ENCODE measurements around the gene CDCA3. TPM values are rescaled to one million over a fixed set of nuclear protein-coding genes. Genes with fewer than 3 reads are reported as not detected.

Gene CDCA3
- total RNA-seq, 5 donors from 2014 or later (not counting 1 experiment from before 2014, with no cell fraction given) = 1.1 to 2.7 (median 2.0) TPM

- H3K9me3 Mint-ChIP-seq = no peaks in the 10 kb centered on the region
- no peak for DNase-seq
Measured at GRCh38 chr12:6860116-6860515, 9.0 kb upstream of the CDCA3 start.

GRCh38 chr12:6858799-6859198 lies 7.7 kb upstream of the CDCA3 start:
- ATAC-seq (replicated peaks in 1 of 4) = no peak
- H3K4me1 ChIP-seq (ENCODE audit: control insufficient read depth in 1 of 2, extremely low read depth in 1 of 2, insufficient read depth in 2 of 2, low read length in 2 of 2) = peaks cover 4 to 8% of the 10 kb centered on the region in 2 experiments
- Mint-ChIP-seq H3K4me1 (peaks cover 6 to 21% (median 7%) of the 10 kb centered on the region in 3 donors), H3K36me3 (peaks cover 47% of the 10 kb centered on the region), H3K4me3 (no peak overlapping the region), H3K27ac (no peak overlapping the region), H3K27me3 (no peaks in the 10 kb centered on the region), H3K9me3 (no peaks in the 10 kb centered on the region)
- H3K27me3 ChIP-seq (replicated peaks in 1 of 2; ENCODE audit: control insufficient read depth in 2 of 2, extremely low read depth in 1 of 2, insufficient read depth in 2 of 2, low read length in 1 of 2) = no peaks in the 10 kb centered on the region
- no peak overlapping the region for H3K27ac ChIP-seq (ENCODE audit: low read length)
- no peak overlapping the region for H3K4me3 ChIP-seq (ENCODE audit: control insufficient read depth in 1 of 2, extremely low read depth in 1 of 2, low read length in 1 of 2)
- ChIA-PET CTCF (interaction anchor here in 1 of 2 donors (1.0 kb wide), 1 partner anchor 8 kb away, joined by 5 read pairs; the partner anchor contains the start of gene TPI1), POLR2A (interaction anchor here in 1 of 2 donors (0.6 kb wide), 1 partner anchor 72 kb away, joined by 8 read pairs; no protein-coding TSS in a partner anchor)
- no peaks in the 10 kb centered on the region for H3K9me3 ChIP-seq
- DNase-seq = no peak
- 100% methylated on average over 1 of the region's 2 CpGs for WGBS (ENCODE audit: insufficient coverage)
- H3K36me3 ChIP-seq (ENCODE audit: control insufficient read depth in 2 of 2, extremely low read depth in 1 of 2, insufficient read depth in 1 of 2, low read length in 1 of 2) = peaks cover 30 to 85% of the 10 kb centered on the region in 2 donors

More at GRCh38 chr12:6860116-6860515, 9.0 kb upstream of the CDCA3 start:
- Histone ChIP-seq H3K27me3 (replicated peaks in 1 of 2; ENCODE audit: control insufficient read depth in 2 of 2, extremely low read depth in 1 of 2, insufficient read depth in 2 of 2, low read length in 1 of 2) (no peaks in the 10 kb centered on the region), H3K36me3 (ENCODE audit: control insufficient read depth in 2 of 2, extremely low read depth in 1 of 2, insufficient read depth in 1 of 2, low read length in 1 of 2) (peaks cover 37 to 92% of the 10 kb centered on the region in 2 donors), H3K4me1 (ENCODE audit: control insufficient read depth in 1 of 2, extremely low read depth in 1 of 2, insufficient read depth in 2 of 2, low read length in 2 of 2) (no peaks in the 10 kb centered on the region), H3K4me3 (ENCODE audit: control insufficient read depth in 1 of 2, extremely low read depth in 1 of 2, low read length in 1 of 2) (no peak overlapping the region), H3K27ac (ENCODE audit: low read length) (no peak overlapping the region), H3K9me3 (no peaks in the 10 kb centered on the region)
- H3K27me3 Mint-ChIP-seq = no peaks in the 10 kb centered on the region
- no peak overlapping the region for H3K4me3 Mint-ChIP-seq
- 99% methylated on average over 6 of the region's 9 CpGs for WGBS (ENCODE audit: insufficient coverage)
- ChIA-PET POLR2A (no interaction called here), CTCF (no interaction called here)
- ATAC-seq (replicated peaks in 1 of 4) = no peak
- H3K27ac Mint-ChIP-seq = no peak overlapping the region
- H3K4me1 Mint-ChIP-seq = peaks cover 0 to 8% (median 0%) of the 10 kb centered on the region in 3 donors
- H3K36me3 Mint-ChIP-seq = peaks cover 53% of the 10 kb centered on the region

- H3K36me3 Mint-ChIP-seq = peaks cover 27% of the 10 kb centered on the region
- no peak for ATAC-seq (replicated peaks in 1 of 4)
Measured at GRCh38 chr12:6855322-6855721, 4.2 kb upstream of the CDCA3 start.

GRCh38 chr12:6854036-6854435 lies 3.0 kb upstream of the CDCA3 start:
- 92% methylated on average over 5 of the region's 6 CpGs for WGBS (ENCODE audit: insufficient coverage)
- Mint-ChIP-seq H3K4me3 (peak overlapping the region in 2 of 3 donors; percentile 79 to 98), H3K4me1 (peaks cover 22 to 41% (median 33%) of the 10 kb centered on the region in 3 donors), H3K27ac (peak overlapping the region; percentile 98 to 99), H3K36me3 (peaks cover 21% of the 10 kb centered on the region), H3K9me3 (no peaks in the 10 kb centered on the region), H3K27me3 (no peaks in the 10 kb centered on the region)
- H3K36me3 ChIP-seq (ENCODE audit: control insufficient read depth in 2 of 2, extremely low read depth in 1 of 2, insufficient read depth in 1 of 2, low read length in 1 of 2) = peaks cover 10 to 42% of the 10 kb centered on the region in 2 donors
- H3K4me1 ChIP-seq (ENCODE audit: control insufficient read depth in 1 of 2, extremely low read depth in 1 of 2, insufficient read depth in 2 of 2, low read length in 2 of 2) = peaks cover 20 to 34% of the 10 kb centered on the region in 2 experiments
- POLR2A ChIA-PET = interaction anchor here (0.6 to 3.1 kb wide), 6 partner anchors 19 to 164 kb away, joined by 3 to 19 read pairs (median 7); partner anchors contain the start of genes C12orf57 (in 1 of the 2), RNU7-1 (in 1 of the 2) and SPSB2 (in 1 of the 2)
- no peak overlapping the region for H3K4me3 ChIP-seq (ENCODE audit: control insufficient read depth in 1 of 2, extremely low read depth in 1 of 2, low read length in 1 of 2)
- CTCF ChIA-PET = interaction anchor here (0.5 to 3.9 kb wide), 6 partner anchors 11 to 164 kb away, joined by 3 to 58 read pairs (median 4); partner anchors contain the start of genes SPSB2 (in 2 of the 2), LPCAT3 (in 1 of the 2) and PTMS (in 1 of the 2)
- H3K27ac ChIP-seq (ENCODE audit: low read length) = peak overlapping the region; percentile 60
- no peaks in the 10 kb centered on the region for H3K27me3 ChIP-seq (replicated peaks in 1 of 2; ENCODE audit: control insufficient read depth in 2 of 2, extremely low read depth in 1 of 2, insufficient read depth in 2 of 2, low read length in 1 of 2)
- DNase-seq (no peak), ATAC-seq (replicated peaks in 1 of 4) (no peak)
- no peaks in the 10 kb centered on the region for H3K9me3 ChIP-seq

More at GRCh38 chr12:6855322-6855721, 4.2 kb upstream of the CDCA3 start:
- POLR2A ChIA-PET = interaction anchor here in 1 of 2 donors (0.5 kb wide), 2 partner anchors 23 to 246 kb away, joined by 5 to 7 read pairs; no protein-coding TSS in a partner anchor
- DNase-seq = no peak
- Mint-ChIP-seq H3K27ac (no peak overlapping the region), H3K4me1 (peaks cover 22 to 38% (median 26%) of the 10 kb centered on the region in 3 donors), H3K4me3 (no peak overlapping the region), H3K9me3 (no peaks in the 10 kb centered on the region), H3K27me3 (no peaks in the 10 kb centered on the region)
- H3K4me1 ChIP-seq (ENCODE audit: control insufficient read depth in 1 of 2, extremely low read depth in 1 of 2, insufficient read depth in 2 of 2, low read length in 2 of 2) = peaks cover 20 to 34% of the 10 kb centered on the region in 2 experiments
- H3K27me3 ChIP-seq (replicated peaks in 1 of 2; ENCODE audit: control insufficient read depth in 2 of 2, extremely low read depth in 1 of 2, insufficient read depth in 2 of 2, low read length in 1 of 2) = no peaks in the 10 kb centered on the region
- H3K9me3 ChIP-seq = no peaks in the 10 kb centered on the region
- H3K36me3 ChIP-seq (ENCODE audit: control insufficient read depth in 2 of 2, extremely low read depth in 1 of 2, insufficient read depth in 1 of 2, low read length in 1 of 2) = peaks cover 15 to 52% of the 10 kb centered on the region in 2 donors
- CTCF ChIA-PET = interaction anchor here (0.6 to 1.0 kb wide), 5 partner anchors 14 to 225 kb away, joined by 3 to 8 read pairs (median 3); partner anchors contain the start of gene SPSB2 (in 1 of the 2)
- H3K27ac ChIP-seq (ENCODE audit: low read length) = no peak overlapping the region
- no peak overlapping the region for H3K4me3 ChIP-seq (ENCODE audit: control insufficient read depth in 1 of 2, extremely low read depth in 1 of 2, low read length in 1 of 2)
- 95% methylated on average over 12 of the region's 14 CpGs for WGBS (ENCODE audit: insufficient coverage)

GRCh38 chr12:6853626-6854025 lies 2.5 kb upstream of the CDCA3 start:
- Histone ChIP-seq H3K27me3 (replicated peaks in 1 of 2; ENCODE audit: control insufficient read depth in 2 of 2, extremely low read depth in 1 of 2, insufficient read depth in 2 of 2, low read length in 1 of 2) (no peaks in the 10 kb centered on the region), H3K4me3 (ENCODE audit: control insufficient read depth in 1 of 2, extremely low read depth in 1 of 2, low read length in 1 of 2) (no peak overlapping the region), H3K36me3 (ENCODE audit: control insufficient read depth in 2 of 2, extremely low read depth in 1 of 2, insufficient read depth in 1 of 2, low read length in 1 of 2) (peaks cover 10 to 38% of the 10 kb centered on the region in 2 donors), H3K9me3 (no peaks in the 10 kb centered on the region), H3K4me1 (ENCODE audit: control insufficient read depth in 1 of 2, extremely low read depth in 1 of 2, insufficient read depth in 2 of 2, low read length in 2 of 2) (peaks cover 20 to 34% of the 10 kb centered on the region in 2 experiments), H3K27ac (ENCODE audit: low read length) (peak overlapping the region; percentile 60)
- Mint-ChIP-seq H3K9me3 (no peaks in the 10 kb centered on the region), H3K27me3 (no peaks in the 10 kb centered on the region), H3K36me3 (peaks cover 21% of the 10 kb centered on the region), H3K27ac (peak overlapping the region; percentile 98 to 99), H3K4me1 (peaks cover 22 to 41% (median 33%) of the 10 kb centered on the region in 3 donors), H3K4me3 (peak overlapping the region; percentile 79 to 98 (median 94))
- ChIA-PET POLR2A (interaction anchor here (0.5 to 3.1 kb wide), 6 partner anchors 19 to 339 kb away, joined by 3 to 19 read pairs (median 10); partner anchors contain the start of genes C12orf57 (in 1 of the 2), RNU7-1 (in 1 of the 2) and SPSB2 (in 1 of the 2)), CTCF (interaction anchor here (0.5 to 3.9 kb wide), 7 partner anchors 11 to 165 kb away, joined by 3 to 58 read pairs (median 5); partner anchors contain the start of genes SPSB2 (in 2 of the 2), LPCAT3 (in 1 of the 2) and PTMS (in 1 of the 2))
- WGBS (ENCODE audit: insufficient coverage) = no CpG with 5 or more reads among the region's 1 CpG
- DNase-seq = no peak
- no peak for ATAC-seq (replicated peaks in 1 of 4)

GRCh38 chr12:6852651-6853354 lies 1.7 kb upstream of the CDCA3 start:
- ChIA-PET POLR2A (interaction anchor here (0.5 to 3.1 kb wide), 12 partner anchors 14 to 381 kb away, joined by 3 to 19 read pairs (median 4); partner anchors contain the start of genes C12orf57 (in 1 of the 2), LPCAT3 (in 1 of the 2), LRRC23 (in 1 of the 2) and MLF2 (in 1 of the 2)), CTCF (interaction anchor here (0.6 to 3.9 kb wide), 20 partner anchors 13 to 518 kb away, joined by 3 to 58 read pairs (median 5); partner anchors contain the start of genes SPSB2 (in 2 of the 2), C12orf57 (in 1 of the 2), LPCAT3 (in 1 of the 2) and P3H3 (in 1 of the 2))
- H3K4me1 Mint-ChIP-seq = peaks cover 22 to 41% (median 33%) of the 10 kb centered on the region in 3 donors
- Histone ChIP-seq H3K4me1 (ENCODE audit: control insufficient read depth in 1 of 2, extremely low read depth in 1 of 2, insufficient read depth in 2 of 2, low read length in 2 of 2) (peaks cover 20 to 34% of the 10 kb centered on the region in 2 experiments), H3K27me3 (replicated peaks in 1 of 2; ENCODE audit: control insufficient read depth in 2 of 2, extremely low read depth in 1 of 2, insufficient read depth in 2 of 2, low read length in 1 of 2) (no peaks in the 10 kb centered on the region), H3K27ac (ENCODE audit: low read length) (peak overlapping the region; percentile 60), H3K4me3 (ENCODE audit: control insufficient read depth in 1 of 2, extremely low read depth in 1 of 2, low read length in 1 of 2) (peak overlapping the region; percentile 69 to 97), H3K36me3 (ENCODE audit: control insufficient read depth in 2 of 2, extremely low read depth in 1 of 2, insufficient read depth in 1 of 2, low read length in 1 of 2) (peaks cover 7 to 30% of the 10 kb centered on the region in 2 donors), H3K9me3 (no peaks in the 10 kb centered on the region)
- ATAC-seq (replicated peaks in 1 of 4) (peak in 2 of 4 experiments; percentile 0 to 4), DNase-seq (peak in 32 of 35 experiments; percentile 25 to 68 (median 48))
- H3K27ac Mint-ChIP-seq = peak overlapping the region; percentile 98 to 99
- H3K9me3 Mint-ChIP-seq = no peaks in the 10 kb centered on the region
- peak overlapping the region; percentile 79 to 98 (median 94) for H3K4me3 Mint-ChIP-seq
- 0% methylated on average over 4 of the region's 18 CpGs for WGBS (ENCODE audit: insufficient coverage)
- H3K27me3 Mint-ChIP-seq = no peaks in the 10 kb centered on the region
- peaks cover 17% of the 10 kb centered on the region for H3K36me3 Mint-ChIP-seq
